HG03108 (cell line): ENCODE results near the gene IFI30.
"Not testable (repeated sequence)": the region's sequence is repeated elsewhere in the genome, so short reads cannot be mapped to it uniquely, and the experiment has no call there.

Source experiments
- ATAC-seq: cut with Tn5 transposase; IDR thresholded peaks from one replicate; pipeline ENCODE4 v1.9.1; 2021; ENCODE audit warnings: moderate library complexity; ENCODE audit not compliant: unreplicated experiment

IFI30 gene

GRCh38 chr19:18152442-18152816 is 21.2 kb upstream of the IFI30 start:
- ATAC-seq: peak; percentile 65

DNA sequence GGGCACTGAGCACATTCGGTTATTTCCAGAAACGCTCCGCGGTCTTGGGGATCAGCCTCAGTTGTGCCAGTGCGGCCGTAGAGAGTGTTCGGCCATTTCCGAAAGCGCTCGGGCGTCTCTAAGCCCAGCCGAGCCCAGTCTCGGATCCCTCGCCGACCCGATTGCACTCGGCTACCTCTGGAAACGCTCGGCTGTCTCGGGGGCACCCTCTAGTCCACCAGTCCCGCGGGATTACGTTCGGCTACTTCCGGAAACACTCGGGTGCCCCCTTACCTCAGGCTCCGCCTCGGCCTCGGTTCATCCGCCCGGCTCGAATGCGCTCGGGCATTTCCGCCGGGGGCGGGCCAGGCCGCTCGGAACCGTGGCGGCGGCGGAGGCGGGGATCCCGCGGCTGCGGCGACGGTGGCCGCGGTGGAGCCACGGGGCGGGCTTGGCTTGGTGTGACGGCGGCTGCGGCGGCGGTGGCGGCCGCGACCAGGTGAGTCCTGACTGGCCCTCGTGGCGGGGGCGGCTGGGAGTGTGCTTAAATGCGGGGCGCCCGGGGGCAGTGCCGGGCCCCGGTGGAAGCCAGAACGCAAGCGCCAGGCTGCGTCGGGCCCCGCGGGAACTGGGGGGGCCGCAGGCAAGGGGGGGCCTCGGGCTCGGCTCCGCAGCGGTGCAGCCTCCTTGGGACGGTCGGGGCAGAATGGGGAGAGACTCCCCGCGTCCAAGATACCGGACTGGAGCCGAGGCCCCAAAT is 20.6 kb upstream of the IFI30 start, which contains the start of gene PIK3R2:
Gene PIK3R2, plus strand, starts transcription at position 347 of the 739 bp plus-strand sequence. CDS start 2,717 bp downstream, outside the sequence.
- peak; percentile 66 for ATAC-seq

DNA sequence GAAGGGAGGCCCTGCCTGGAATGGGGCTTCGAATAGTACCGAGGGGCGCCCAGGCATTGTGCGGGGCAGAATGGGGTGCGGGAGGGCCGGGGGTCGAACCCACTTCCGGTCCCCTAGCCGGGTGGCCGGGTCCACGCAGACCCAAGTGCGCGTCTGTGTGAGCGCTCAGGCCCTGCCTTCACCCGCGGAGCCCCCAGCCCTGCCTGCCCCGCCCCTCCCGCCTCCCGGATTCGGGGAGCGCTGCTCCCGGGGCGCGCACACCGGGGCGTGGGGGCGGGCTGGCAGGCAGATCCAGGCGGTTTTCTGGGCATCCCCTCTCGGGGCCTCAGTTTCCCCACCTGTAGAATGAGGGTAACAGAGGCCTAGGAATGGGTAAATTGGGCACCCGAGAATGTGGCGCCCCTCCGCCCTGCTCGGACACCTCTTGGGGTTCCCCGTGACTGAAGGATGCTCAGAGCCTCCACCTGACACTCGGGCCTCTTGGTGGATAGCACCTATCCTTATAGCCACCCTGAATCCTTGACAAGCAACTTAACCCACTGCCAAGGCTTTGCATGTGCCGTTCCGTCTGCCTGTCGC is 20.0 kb upstream of the IFI30 start:
- no peak for ATAC-seq

DNA sequence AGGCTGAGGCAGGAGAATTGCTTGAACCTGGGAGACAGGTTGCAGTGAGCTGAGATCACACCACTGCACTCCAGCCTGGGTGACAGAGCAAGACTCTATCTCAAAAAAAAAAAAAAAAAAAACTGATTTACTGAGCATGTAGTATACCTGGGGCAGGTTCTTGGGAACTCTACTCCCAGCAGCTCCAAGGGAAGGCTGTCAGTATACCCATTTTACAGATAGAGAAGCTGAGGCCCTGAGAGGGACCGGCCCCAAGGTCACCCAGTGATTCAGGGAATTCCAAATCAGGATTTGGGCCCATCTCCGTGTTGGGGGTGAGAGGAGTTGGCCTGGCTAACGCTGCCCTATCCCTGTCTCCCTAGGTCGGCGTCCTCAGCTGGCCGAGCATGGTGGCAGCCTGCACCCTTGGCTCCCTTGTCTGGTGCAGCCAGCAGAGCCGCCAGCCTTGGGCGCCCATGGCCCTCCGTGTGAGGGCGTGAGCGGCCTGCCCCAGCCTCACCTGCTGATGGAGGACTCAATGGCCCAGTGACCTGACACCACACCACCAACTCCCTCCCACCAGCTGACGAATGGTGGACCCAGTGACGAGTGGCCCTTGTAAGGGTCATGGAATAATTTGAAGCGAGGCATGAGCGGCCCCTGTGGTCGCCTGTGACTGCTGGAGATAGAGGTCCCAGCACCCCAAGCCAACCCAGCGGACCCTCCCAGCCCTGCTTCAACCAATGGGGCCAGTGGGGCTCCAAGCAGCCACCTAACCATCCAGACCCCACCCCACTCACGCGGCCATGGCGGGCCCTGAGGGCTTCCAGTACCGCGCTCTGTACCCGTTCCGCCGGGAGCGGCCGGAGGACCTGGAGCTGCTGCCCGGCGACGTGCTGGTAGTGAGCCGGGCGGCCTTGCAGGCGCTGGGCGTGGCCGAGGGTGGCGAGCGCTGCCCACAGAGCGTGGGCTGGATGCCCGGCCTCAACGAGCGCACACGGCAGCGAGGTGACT is 18.2 kb upstream of the IFI30 start:
- ATAC-seq: no peak

- no peak for ATAC-seq
These were observed 17.3 kb upstream of the IFI30 start for GRCh38 chr19:18156268-18156667.

- ATAC-seq: no peak
These were observed 16.7 kb upstream of the IFI30 start for GRCh38 chr19:18156841-18157464.

DNA sequence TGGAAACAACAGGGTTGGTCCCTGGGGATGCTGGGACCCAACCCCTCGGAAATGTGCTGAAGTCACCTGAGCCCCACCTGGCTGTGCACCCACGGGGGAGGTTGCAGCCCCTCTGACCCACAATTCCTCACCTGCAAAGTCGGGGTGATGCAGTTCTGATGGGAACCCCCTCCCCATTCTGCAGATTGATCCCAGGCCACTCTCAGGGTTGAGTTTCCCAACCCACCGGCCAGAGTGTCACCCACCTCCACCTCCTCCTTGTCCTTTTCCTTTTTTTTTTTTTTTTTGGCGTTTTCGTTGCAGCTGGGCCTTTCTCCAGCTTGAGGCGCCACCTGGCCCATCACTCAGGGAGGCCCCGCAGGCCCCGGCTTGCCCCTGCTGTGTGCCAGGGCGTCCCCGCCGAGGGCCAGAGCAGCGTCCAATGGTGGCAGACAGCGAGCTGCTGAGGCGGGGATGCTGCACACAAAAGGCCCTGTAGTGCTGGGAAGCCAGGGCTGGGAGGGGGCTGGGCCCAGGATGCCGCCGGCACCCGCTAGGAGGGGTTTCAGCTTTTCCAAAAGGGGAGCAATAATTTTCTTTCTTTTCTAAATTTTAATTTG is 16.0 kb upstream of the IFI30 start:
- ATAC-seq: no peak

- ATAC-seq: no peak
These were observed 15.1 kb upstream of the IFI30 start for GRCh38 chr19:18158467-18158866.

GRCh38 chr19:18159059-18159616 is 14.5 kb upstream of the IFI30 start:
- not testable (repeated sequence) for ATAC-seq

- no peak for ATAC-seq
These were observed 13.8 kb upstream of the IFI30 start for GRCh38 chr19:18159810-18160209.

- no peak for ATAC-seq
These were observed 13.1 kb upstream of the IFI30 start for GRCh38 chr19:18160493-18160970.

DNA sequence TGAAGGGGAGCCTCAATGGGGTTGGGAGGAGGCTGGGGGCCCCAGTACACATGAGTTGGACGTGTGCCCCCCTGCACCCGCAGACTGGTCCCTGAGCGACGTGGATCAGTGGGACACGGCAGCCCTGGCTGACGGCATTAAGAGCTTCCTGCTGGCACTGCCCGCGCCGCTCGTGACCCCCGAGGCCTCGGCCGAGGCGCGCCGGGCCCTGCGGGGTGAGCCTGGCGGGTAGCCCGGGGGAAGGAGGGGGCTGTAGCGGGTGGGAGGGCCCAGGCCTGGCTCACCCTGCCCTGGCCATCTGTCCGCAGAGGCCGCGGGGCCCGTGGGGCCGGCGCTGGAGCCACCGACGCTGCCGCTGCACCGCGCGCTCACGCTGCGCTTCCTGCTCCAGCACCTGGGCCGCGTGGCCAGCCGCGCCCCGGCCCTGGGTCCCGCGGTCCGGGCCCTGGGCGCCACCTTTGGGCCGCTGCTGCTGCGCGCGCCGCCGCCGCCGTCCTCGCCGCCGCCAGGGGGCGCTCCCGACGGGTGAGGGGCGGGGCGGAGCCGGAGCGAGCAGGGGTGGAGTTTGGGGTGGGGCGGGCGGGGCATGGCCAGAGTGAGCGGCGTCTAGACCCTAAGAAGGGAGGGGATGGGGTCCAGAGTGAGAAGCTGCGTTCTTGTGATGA is 12.5 kb upstream of the IFI30 start:
- ATAC-seq: peak; percentile 79

GRCh38 chr19:18161636-18162002 is 12.0 kb upstream of the IFI30 start:
- no peak for ATAC-seq

DNA sequence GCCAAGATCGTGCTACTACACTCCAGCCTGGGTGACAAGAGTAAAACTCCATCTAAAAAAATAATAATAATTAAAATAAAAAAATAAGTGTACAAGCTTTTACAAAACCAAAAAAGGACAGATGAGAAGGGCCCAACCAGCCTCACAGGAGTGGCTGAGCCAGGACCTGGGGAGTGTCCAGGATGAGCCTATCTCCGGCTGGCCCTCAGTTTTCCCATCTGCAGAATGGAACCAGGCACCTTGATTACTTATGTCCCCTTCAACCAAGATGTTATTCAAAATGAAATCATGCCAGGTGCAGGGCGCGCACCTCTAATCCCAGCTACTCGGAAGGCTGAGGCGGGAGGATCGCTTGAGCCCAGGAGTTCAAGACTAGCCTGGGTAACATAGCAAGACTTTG is 9.5 kb upstream of the IFI30 start:
- no peak for ATAC-seq

GRCh38 chr19:18165794-18166544 is 7.6 kb upstream of the IFI30 start:
- no peak for ATAC-seq

DNA sequence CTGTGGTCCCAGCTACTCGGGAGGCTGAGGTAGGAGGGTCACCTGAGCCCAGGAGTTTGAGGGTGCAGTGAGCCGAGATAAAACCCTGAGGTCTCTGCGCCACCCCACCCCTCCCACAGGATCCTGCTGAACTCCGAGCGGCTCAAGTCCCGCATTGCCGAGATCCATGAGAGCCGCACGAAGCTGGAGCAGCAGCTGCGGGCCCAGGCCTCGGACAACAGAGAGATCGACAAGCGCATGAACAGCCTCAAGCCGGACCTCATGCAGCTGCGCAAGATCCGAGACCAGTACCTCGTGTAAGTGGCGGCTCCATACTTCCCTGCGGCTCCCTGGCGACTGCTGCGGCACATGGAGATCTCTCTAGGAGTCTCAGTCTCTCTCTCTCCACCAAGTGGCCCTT is 6.6 kb upstream of the IFI30 start:
- no peak for ATAC-seq

GRCh38 chr19:18167975-18168645 is 5.5 kb upstream of the IFI30 start:
- no peak for ATAC-seq

DNA sequence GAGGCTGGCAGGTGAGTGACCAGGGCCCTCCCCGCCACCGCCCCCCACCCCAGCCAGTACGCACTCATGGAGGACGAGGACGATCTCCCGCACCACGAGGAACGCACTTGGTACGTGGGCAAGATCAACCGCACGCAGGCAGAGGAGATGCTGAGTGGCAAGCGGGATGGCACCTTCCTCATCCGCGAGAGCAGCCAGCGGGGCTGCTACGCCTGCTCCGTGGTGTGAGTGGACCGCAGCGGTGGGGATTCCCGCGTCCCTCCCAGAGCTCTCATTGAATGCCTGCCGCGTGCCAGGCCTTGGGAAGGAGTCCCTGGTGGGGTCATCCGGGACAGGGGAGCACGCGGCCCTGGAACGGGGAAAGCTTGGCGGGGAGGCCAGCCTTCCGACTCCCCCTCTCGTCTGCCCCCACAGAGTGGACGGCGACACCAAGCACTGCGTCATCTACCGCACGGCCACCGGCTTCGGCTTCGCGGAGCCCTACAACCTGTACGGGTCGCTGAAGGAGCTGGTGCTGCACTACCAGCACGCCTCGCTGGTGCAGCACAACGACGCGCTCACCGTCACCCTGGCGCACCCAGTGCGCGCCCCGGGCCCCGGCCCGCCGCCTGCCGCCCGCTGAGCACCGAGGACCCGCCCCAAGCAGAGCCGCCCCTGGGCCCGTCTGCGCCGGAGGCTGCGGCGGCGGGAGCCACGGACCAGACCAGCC is 4.8 kb upstream of the IFI30 start:
- no peak for ATAC-seq
